GM10266 (cell line): ENCODE results near the gene TMEM132D.
A peak's percentile ranks its signal among the peaks of the same experiment; 100 is the strongest.
"Not testable (repeated sequence)": the region's sequence is repeated elsewhere in the genome, so short reads cannot be mapped to it uniquely, and the experiment has no call there.

Experiments used
- DNase-seq: peaks from one replicate; pipeline ENCODE4 v3.0.0; 2012; ENCODE audit errors: extremely low spot score
- TF ChIP-seq, protein P1 (sequence below): IDR thresholded peaks from 2 replicates; pipeline ENCODE4 v1.5.1; 2012; ENCODE audit warnings: mild to moderate bottlenecking, low read depth; ENCODE audit not compliant: control insufficient read depth, insufficient read depth; ENCODE audit errors: missing control alignments

TMEM132D gene

GRCh38 chr12:129911428-129912049 lies 7.7 kb upstream of the TMEM132D start:
- DNase-seq = peak; percentile 73
- TF ChIP-seq, protein P1, sequence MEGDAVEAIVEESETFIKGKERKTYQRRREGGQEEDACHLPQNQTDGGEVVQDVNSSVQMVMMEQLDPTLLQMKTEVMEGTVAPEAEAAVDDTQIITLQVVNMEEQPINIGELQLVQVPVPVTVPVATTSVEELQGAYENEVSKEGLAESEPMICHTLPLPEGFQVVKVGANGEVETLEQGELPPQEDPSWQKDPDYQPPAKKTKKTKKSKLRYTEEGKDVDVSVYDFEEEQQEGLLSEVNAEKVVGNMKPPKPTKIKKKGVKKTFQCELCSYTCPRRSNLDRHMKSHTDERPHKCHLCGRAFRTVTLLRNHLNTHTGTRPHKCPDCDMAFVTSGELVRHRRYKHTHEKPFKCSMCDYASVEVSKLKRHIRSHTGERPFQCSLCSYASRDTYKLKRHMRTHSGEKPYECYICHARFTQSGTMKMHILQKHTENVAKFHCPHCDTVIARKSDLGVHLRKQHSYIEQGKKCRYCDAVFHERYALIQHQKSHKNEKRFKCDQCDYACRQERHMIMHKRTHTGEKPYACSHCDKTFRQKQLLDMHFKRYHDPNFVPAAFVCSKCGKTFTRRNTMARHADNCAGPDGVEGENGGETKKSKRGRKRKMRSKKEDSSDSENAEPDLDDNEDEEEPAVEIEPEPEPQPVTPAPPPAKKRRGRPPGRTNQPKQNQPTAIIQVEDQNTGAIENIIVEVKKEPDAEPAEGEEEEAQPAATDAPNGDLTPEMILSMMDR = peak; percentile 89

- no peak for DNase-seq
- TF ChIP-seq, protein P1 = no peak
Observed at GRCh38 chr12:129909051-129910020, 5.5 kb upstream of the TMEM132D start.

GRCh38 chr12:129903092-129903945 lies 506 bp downstream of the TMEM132D start:
- DNase-seq = no peak
- TF ChIP-seq, protein P1 = no peak

DNA sequence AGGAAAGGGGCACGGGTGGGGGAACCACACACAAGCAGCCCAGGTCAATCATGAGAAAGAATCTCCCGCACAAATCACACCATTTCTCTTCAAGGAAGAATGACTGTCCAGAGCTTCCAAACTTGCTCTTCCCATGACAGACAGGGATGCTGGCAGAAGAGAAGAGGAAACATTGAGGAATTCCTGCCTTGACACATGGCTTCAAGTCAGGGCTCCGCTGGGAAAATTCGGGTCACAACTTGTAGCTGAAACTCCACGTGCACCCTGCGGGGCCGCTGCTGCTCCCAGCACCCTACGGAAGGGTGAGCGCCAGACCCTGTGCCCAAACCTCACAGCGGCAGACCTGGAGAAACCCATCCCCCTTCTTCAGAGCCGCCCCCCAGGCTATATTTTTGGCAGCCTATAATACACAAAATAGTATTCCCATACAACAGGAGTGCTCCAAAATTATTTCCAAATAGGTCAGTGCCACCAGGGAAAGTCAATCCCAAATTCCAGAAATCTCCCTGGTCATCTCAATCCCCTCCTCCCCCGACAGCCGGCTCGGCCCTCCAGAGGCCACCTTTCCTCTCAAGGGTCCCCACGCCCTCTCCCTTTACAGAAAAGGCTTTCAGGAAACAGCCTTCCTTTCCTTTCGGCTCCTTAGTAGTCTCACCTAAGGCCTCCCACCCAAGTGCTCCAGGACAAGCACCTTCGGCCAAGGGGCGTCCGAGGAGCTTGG lies 1.3 kb downstream of the TMEM132D start:
- no peak for DNase-seq
- TF ChIP-seq, protein P1 = no peak

- DNase-seq = no peak
- TF ChIP-seq, protein P1 = no peak
Observed at GRCh38 chr12:129901254-129901653, 2.6 kb downstream of the TMEM132D start.

- DNase-seq = no peak
- TF ChIP-seq, protein P1 = no peak
Observed at GRCh38 chr12:129900306-129900705, 3.5 kb downstream of the TMEM132D start.

DNA sequence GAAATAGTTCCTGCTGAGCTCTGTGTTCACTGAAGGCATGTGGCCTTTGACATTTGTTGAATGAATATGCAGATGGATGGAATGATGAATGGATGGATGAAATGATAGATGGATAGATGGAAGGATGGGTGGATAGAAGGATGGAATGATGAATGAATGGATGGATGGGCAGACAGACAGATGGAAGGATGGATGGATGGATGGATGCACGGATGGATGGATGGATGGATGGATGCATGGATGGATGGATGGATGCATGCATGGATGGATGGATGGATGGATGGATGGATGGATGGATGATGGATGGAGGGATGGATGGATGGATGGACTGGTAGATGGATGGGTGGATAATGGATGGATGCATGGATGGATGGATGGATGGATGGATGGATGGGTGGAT lies 4.8 kb downstream of the TMEM132D start:
- not testable (repeated sequence) for DNase-seq
